Measurements from ENCODE around the gene PRDM1.

The PRDM1 gene

GRCh38 chr6:106046116-106046853 is 39.9 kb upstream of the PRDM1 start:
- no peak for TF ChIP-seq CTCF (IDR thresholded peaks at IDR 0.05; ENCODE audit: low read depth, low read length)
- no peak for DNase-seq

GRCh38 chr6:106046854-106047200 is 39.3 kb upstream of the PRDM1 start:
- DNase-seq, result no peak
- H3K4me3 ChIP-seq (ENCODE audit: low read depth, low read length), result no peak overlapping the region

More at GRCh38 chr6:106046116-106046853, 39.9 kb upstream of the PRDM1 start:
- Histone ChIP-seq H3K4me1 (no peaks in the 10 kb centered on the region), H3K27me3 (no peaks in the 10 kb centered on the region), H3K9me3 (no peaks in the 10 kb centered on the region), H3K36me3 (no peaks in the 10 kb centered on the region), H3K4me3 (ENCODE audit: low read depth, low read length) (no peak overlapping the region)

GRCh38 chr6:106048336-106048735 is 37.8 kb upstream of the PRDM1 start:
- no peaks in the 10 kb centered on the region for H3K36me3 ChIP-seq
- no peaks in the 10 kb centered on the region for H3K9me3 ChIP-seq
- no peaks in the 10 kb centered on the region for H3K27me3 ChIP-seq
- no peak for TF ChIP-seq CTCF (IDR thresholded peaks at IDR 0.05; ENCODE audit: low read depth, low read length)
- no peak overlapping the region for H3K4me3 ChIP-seq (ENCODE audit: low read depth, low read length)
- no peak for DNase-seq
- no peaks in the 10 kb centered on the region for H3K4me1 ChIP-seq

More at GRCh38 chr6:106046854-106047200, 39.3 kb upstream of the PRDM1 start:
- H3K4me1 ChIP-seq, result no peaks in the 10 kb centered on the region
- no peak for TF ChIP-seq CTCF (IDR thresholded peaks at IDR 0.05; ENCODE audit: low read depth, low read length)
- no peaks in the 10 kb centered on the region for H3K9me3 ChIP-seq
- no peaks in the 10 kb centered on the region for H3K36me3 ChIP-seq
- no peaks in the 10 kb centered on the region for H3K27me3 ChIP-seq

- no peaks in the 10 kb centered on the region for H3K36me3 ChIP-seq
- no peaks in the 10 kb centered on the region for H3K9me3 ChIP-seq
- no peak for TF ChIP-seq CTCF (IDR thresholded peaks at IDR 0.05; ENCODE audit: low read depth, low read length)
- no peaks in the 10 kb centered on the region for H3K27me3 ChIP-seq
- no peak for DNase-seq
- no peak overlapping the region for H3K4me3 ChIP-seq (ENCODE audit: low read depth, low read length)
- H3K4me1 ChIP-seq, result no peaks in the 10 kb centered on the region
These were observed 35.6 kb upstream of the PRDM1 start for GRCh38 chr6:106050538-106050937.

- H3K36me3 ChIP-seq, result no peaks in the 10 kb centered on the region
- no peaks in the 10 kb centered on the region for H3K27me3 ChIP-seq
- DNase-seq, result no peak
- no peak overlapping the region for H3K4me3 ChIP-seq (ENCODE audit: low read depth, low read length)
- H3K4me1 ChIP-seq, result no peaks in the 10 kb centered on the region
- TF ChIP-seq CTCF (IDR thresholded peaks at IDR 0.05; ENCODE audit: low read depth, low read length), result no peak
- no peaks in the 10 kb centered on the region for H3K9me3 ChIP-seq
These were observed 34.9 kb upstream of the PRDM1 start for GRCh38 chr6:106051226-106051625.

GRCh38 chr6:106053484-106054205 is 32.5 kb upstream of the PRDM1 start:
- TF ChIP-seq CTCF (IDR thresholded peaks at IDR 0.05; ENCODE audit: low read depth, low read length), result no peak
- Histone ChIP-seq H3K27me3 (no peaks in the 10 kb centered on the region), H3K9me3 (no peaks in the 10 kb centered on the region), H3K4me1 (no peaks in the 10 kb centered on the region), H3K4me3 (ENCODE audit: low read depth, low read length) (no peak overlapping the region), H3K36me3 (no peaks in the 10 kb centered on the region)
- DNase-seq, result no peak

All from BE2C (cell line).